HuH-7 (cell line): ENCODE results near the gene KCNQ1.

Experiments
- DNase-seq: peaks from one replicate; pipeline ENCODE4 v3.0.0; 2011; ENCODE audit warnings: low spot score

The KCNQ1 gene

GRCh38 chr11:2699531-2700414 is 255.0 kb downstream of the KCNQ1 start, which contains the start of gene KCNQ1OT1:
TSS of gene KCNQ1OT1 (minus strand) at chr11:2699994.
- DNase-seq: peak; percentile 100

GRCh38 chr11:2700415-2701211 is 255.8 kb downstream of the KCNQ1 start:
- DNase-seq: peak; percentile 82

GRCh38 chr11:2701230-2701629 is 256.4 kb downstream of the KCNQ1 start:
- DNase-seq: peak; percentile 30

GRCh38 chr11:2701898-2702434 is 257.2 kb downstream of the KCNQ1 start:
- DNase-seq: no peak

GRCh38 chr11:2702771-2703362 is 258.1 kb downstream of the KCNQ1 start:
- DNase-seq: no peak

- DNase-seq: no peak
These were observed 258.7 kb downstream of the KCNQ1 start for GRCh38 chr11:2703363-2704141.

- no peak for DNase-seq
These were observed 259.5 kb downstream of the KCNQ1 start for GRCh38 chr11:2704356-2704755.

GRCh38 chr11:2704896-2705606 is 260.2 kb downstream of the KCNQ1 start:
- no peak for DNase-seq

- DNase-seq: no peak
These were observed 261.5 kb downstream of the KCNQ1 start for GRCh38 chr11:2706321-2706720.

GRCh38 chr11:2707736-2708135 is 262.9 kb downstream of the KCNQ1 start:
- no peak for DNase-seq

- DNase-seq: no peak
These were observed 263.4 kb downstream of the KCNQ1 start for GRCh38 chr11:2708151-2708581.

- DNase-seq: no peak
These were observed 264.0 kb downstream of the KCNQ1 start for GRCh38 chr11:2708757-2709281.

GRCh38 chr11:2709429-2709828 is 264.6 kb downstream of the KCNQ1 start:
- no peak for DNase-seq

GRCh38 chr11:2711161-2711560 is 266.4 kb downstream of the KCNQ1 start:
- no peak for DNase-seq

GRCh38 chr11:2713094-2713493 is 268.3 kb downstream of the KCNQ1 start:
- no peak for DNase-seq

GRCh38 chr11:2713661-2714462 is 269.1 kb downstream of the KCNQ1 start:
- DNase-seq: no peak

- DNase-seq: no peak
These were observed 269.6 kb downstream of the KCNQ1 start for GRCh38 chr11:2714463-2714800.

GRCh38 chr11:2714871-2715270 is 270.1 kb downstream of the KCNQ1 start:
- DNase-seq: no peak

- no peak for DNase-seq
These were observed 271.0 kb downstream of the KCNQ1 start for GRCh38 chr11:2715716-2716350.
